GM12873 (cell line): ENCODE measurements around the gene SORCS2.

Experiments used
- CTCF ChIP-seq: IDR thresholded peaks from 2 replicates; pipeline ENCODE4 v1.5.1; 2012; ENCODE audit warnings: low read depth, mild to moderate bottlenecking, moderate library complexity, low read length, control low read depth; ENCODE audit not compliant: insufficient read depth; ENCODE audit errors: missing control alignments

SORCS2 gene

GRCh38 chr4:7742807-7743280 is 550.5 kb downstream of the SORCS2 start:
- no peak for TF ChIP-seq CTCF

- no peak for TF ChIP-seq CTCF
Observed at GRCh38 chr4:7744142-7744804, 551.9 kb downstream of the SORCS2 start.

GRCh38 chr4:7745301-7745885 is 553.1 kb downstream of the SORCS2 start:
- TF ChIP-seq CTCF: no peak

GRCh38 chr4:7746351-7747061 is 554.2 kb downstream of the SORCS2 start:
- TF ChIP-seq CTCF: no peak

- no peak for TF ChIP-seq CTCF
Observed at GRCh38 chr4:7747062-7747385, 554.7 kb downstream of the SORCS2 start.

GRCh38 chr4:7747566-7747965 is 555.2 kb downstream of the SORCS2 start:
- TF ChIP-seq CTCF: no peak

- TF ChIP-seq CTCF: no peak
Observed at GRCh38 chr4:7750523-7750922, 558.2 kb downstream of the SORCS2 start.
